Stomach smooth muscle (tissue), 2 donors: Measurements from ENCODE around the gene SELENOO.

Source experiments
- H3K27ac ChIP-seq: one replicate; pipeline ENCODE4 v1.7.0; 2013; ENCODE audit warnings: mild to moderate bottlenecking, low read length, inconsistent platforms
- H3K27me3 ChIP-seq, 2 donors: one replicate each; pipeline ENCODE4 v1.7.0; 2013; ENCODE audit warnings: low read length in 2 of 2; ENCODE audit not compliant: insufficient read depth in 2 of 2, control insufficient read depth in 1 of 2
- H3K36me3 ChIP-seq, 2 donors: one replicate each; pipeline ENCODE4 v1.7.0; 2013; ENCODE audit warnings: low read length in 2 of 2; ENCODE audit not compliant: control insufficient read depth in 2 of 2, insufficient read depth in 2 of 2
- H3K4me1 ChIP-seq: one replicate; pipeline ENCODE4 v1.7.0; 2013; ENCODE audit warnings: low read length; ENCODE audit not compliant: control insufficient read depth, insufficient read depth
- H3K4me3 ChIP-seq, 2 donors: one replicate each; pipeline ENCODE4 v1.7.0; 2013; ENCODE audit warnings: low read length in 2 of 2
- H3K9ac ChIP-seq, 2 donors: one replicate each; pipeline ENCODE4 v1.7.0; 2013; ENCODE audit warnings: low read length in 2 of 2, mild to moderate bottlenecking in 1 of 2
- H3K9me3 ChIP-seq, 2 donors: one replicate each; pipeline ENCODE4 v1.7.0; 2013; ENCODE audit warnings: low read length in 2 of 2; ENCODE audit not compliant: control insufficient read depth in 2 of 2
- donor health status: healthy.
- donor health status: Pancreatic carcinoma.

Gene SELENOO

GRCh38 chr22:50180727-50181521 lies 19.9 kb upstream of the SELENOO start:
- no peak overlapping the region for H3K4me3 ChIP-seq
- H3K9me3 ChIP-seq: no peaks in the 10 kb centered on the region
- peaks cover 19% of the 10 kb centered on the region for H3K4me1 ChIP-seq
- peaks cover 7 to 14% of the 10 kb centered on the region in 2 donors for H3K27me3 ChIP-seq
- no peak overlapping the region for H3K9ac ChIP-seq
- no peak overlapping the region for H3K27ac ChIP-seq
- no peaks in the 10 kb centered on the region for H3K36me3 ChIP-seq

- Histone ChIP-seq H3K4me3 (no peak overlapping the region), H3K9me3 (no peaks in the 10 kb centered on the region), H3K27ac (no peak overlapping the region), H3K27me3 (peaks cover 7 to 13% of the 10 kb centered on the region in 2 donors), H3K9ac (no peak overlapping the region), H3K4me1 (peaks cover 27% of the 10 kb centered on the region), H3K36me3 (no peaks in the 10 kb centered on the region)
Measured at GRCh38 chr22:50182176-50183081, 18.4 kb upstream of the SELENOO start.

- Histone ChIP-seq H3K27ac (no peak overlapping the region), H3K27me3 (peaks cover 7 to 11% of the 10 kb centered on the region in 2 donors), H3K4me1 (peaks cover 27% of the 10 kb centered on the region), H3K36me3 (no peaks in the 10 kb centered on the region), H3K9ac (no peak overlapping the region), H3K4me3 (peak overlapping the region in 1 of 2 donors; percentile 22), H3K9me3 (no peaks in the 10 kb centered on the region)
Measured at GRCh38 chr22:50183141-50183971, 17.5 kb upstream of the SELENOO start.

GRCh38 chr22:50184004-50184901 lies 16.6 kb upstream of the SELENOO start:
- H3K9ac ChIP-seq: no peak overlapping the region
- no peaks in the 10 kb centered on the region for H3K36me3 ChIP-seq
- H3K27ac ChIP-seq: no peak overlapping the region
- no peaks in the 10 kb centered on the region for H3K9me3 ChIP-seq
- H3K4me1 ChIP-seq: peaks cover 34% of the 10 kb centered on the region
- H3K4me3 ChIP-seq: peak overlapping the region in 1 of 2 donors; percentile 22
- peaks cover 1 to 8% of the 10 kb centered on the region in 2 donors for H3K27me3 ChIP-seq

GRCh38 chr22:50184902-50185374 lies 15.9 kb upstream of the SELENOO start:
- Histone ChIP-seq H3K4me3 (peak overlapping the region; percentile 68 to 83), H3K27ac (no peak overlapping the region), H3K27me3 (peaks cover 0 to 3% of the 10 kb centered on the region in 2 donors), H3K9ac (peak overlapping the region; percentile 66 to 68), H3K9me3 (no peaks in the 10 kb centered on the region), H3K4me1 (peaks cover 40% of the 10 kb centered on the region), H3K36me3 (no peaks in the 10 kb centered on the region)

- H3K9ac ChIP-seq: peak within 1 kb of the TSS; percentile 66 to 68
- H3K36me3 ChIP-seq: no peaks in the 10 kb centered on the region
- H3K27me3 ChIP-seq: no peaks in the 10 kb centered on the region
- H3K9me3 ChIP-seq: no peaks in the 10 kb centered on the region
- H3K4me1 ChIP-seq: peaks cover 46% of the 10 kb centered on the region
- peak within 1 kb of the TSS; percentile 68 to 83 for H3K4me3 ChIP-seq
- no peak within 1 kb of the TSS for H3K27ac ChIP-seq
Measured at GRCh38 chr22:50185375-50186087, 15.3 kb upstream of the SELENOO start, which contains the start of gene TRABD. Gene TRABD, plus strand, starts transcription at chr22:50185913. Its CDS starts 7,148 bp downstream, at chr22:50193061.

- Histone ChIP-seq H3K4me1 (peaks cover 54% of the 10 kb centered on the region), H3K4me3 (peak overlapping the region; percentile 52 to 73), H3K9ac (peak overlapping the region; percentile 62 to 67), H3K27me3 (no peaks in the 10 kb centered on the region), H3K27ac (no peak overlapping the region), H3K36me3 (no peaks in the 10 kb centered on the region), H3K9me3 (no peaks in the 10 kb centered on the region)
Measured at GRCh38 chr22:50186181-50186714, 14.6 kb upstream of the SELENOO start.

- Histone ChIP-seq H3K4me1 (peaks cover 55% of the 10 kb centered on the region), H3K9me3 (no peaks in the 10 kb centered on the region), H3K9ac (peak overlapping the region; percentile 62 to 67), H3K36me3 (no peaks in the 10 kb centered on the region), H3K4me3 (peak overlapping the region; percentile 52 to 73), H3K27ac (no peak overlapping the region), H3K27me3 (no peaks in the 10 kb centered on the region)
Measured at GRCh38 chr22:50186761-50187523, 13.9 kb upstream of the SELENOO start.
